ENCODE measurements around the gene NFIA.

DNA sequence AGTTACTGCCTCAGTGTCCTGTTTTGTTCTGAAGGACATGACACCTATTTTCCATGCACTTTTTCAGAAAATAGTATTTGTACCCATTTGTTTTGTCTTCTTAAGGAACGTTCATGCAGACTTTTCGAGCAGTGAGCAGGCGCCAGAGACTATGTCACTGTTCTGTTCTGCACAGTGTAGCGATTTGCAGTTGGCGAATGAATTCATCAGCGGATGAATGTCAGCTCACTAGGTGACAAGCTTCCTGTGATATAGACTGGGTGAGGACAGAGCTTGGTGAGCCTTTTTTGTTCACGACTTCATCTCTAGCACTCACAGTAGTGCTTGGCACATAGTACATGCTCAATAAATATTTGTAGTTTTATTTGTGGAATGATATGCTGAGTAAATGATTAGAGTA lies 177.8 kb downstream of the NFIA start:
- TF ChIP-seq, protein P1, sequence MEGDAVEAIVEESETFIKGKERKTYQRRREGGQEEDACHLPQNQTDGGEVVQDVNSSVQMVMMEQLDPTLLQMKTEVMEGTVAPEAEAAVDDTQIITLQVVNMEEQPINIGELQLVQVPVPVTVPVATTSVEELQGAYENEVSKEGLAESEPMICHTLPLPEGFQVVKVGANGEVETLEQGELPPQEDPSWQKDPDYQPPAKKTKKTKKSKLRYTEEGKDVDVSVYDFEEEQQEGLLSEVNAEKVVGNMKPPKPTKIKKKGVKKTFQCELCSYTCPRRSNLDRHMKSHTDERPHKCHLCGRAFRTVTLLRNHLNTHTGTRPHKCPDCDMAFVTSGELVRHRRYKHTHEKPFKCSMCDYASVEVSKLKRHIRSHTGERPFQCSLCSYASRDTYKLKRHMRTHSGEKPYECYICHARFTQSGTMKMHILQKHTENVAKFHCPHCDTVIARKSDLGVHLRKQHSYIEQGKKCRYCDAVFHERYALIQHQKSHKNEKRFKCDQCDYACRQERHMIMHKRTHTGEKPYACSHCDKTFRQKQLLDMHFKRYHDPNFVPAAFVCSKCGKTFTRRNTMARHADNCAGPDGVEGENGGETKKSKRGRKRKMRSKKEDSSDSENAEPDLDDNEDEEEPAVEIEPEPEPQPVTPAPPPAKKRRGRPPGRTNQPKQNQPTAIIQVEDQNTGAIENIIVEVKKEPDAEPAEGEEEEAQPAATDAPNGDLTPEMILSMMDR (conservative IDR thresholded peaks at IDR 0.05 in 1 of 2, IDR thresholded peaks at IDR 0.05 in 1 of 2; ENCODE audit: low read depth in 1 of 2, low read length in 2 of 2), result no peak
- TF ChIP-seq EZH2 (IDR thresholded peaks at IDR 0.05; ENCODE audit: low read length, missing control alignments), result no peak

All from fibroblast of lung (primary cell).